OCI-LY3 (cell line): ENCODE data around the gene DCST1.

Experiments
- CTCF ChIP-seq: fragments of 200-600, 300-600 bp; sonication (generic); IDR thresholded peaks from 2 replicates; pipeline ENCODE4 v1.5.1; 2014; ENCODE audit warnings: antibody characterized with exemption, low read length, low read depth
- EZH2phosphoT487 ChIP-seq: fragments of 200-600 bp; shearing (Covaris generic); IDR thresholded peaks from 2 replicates; pipeline ENCODE4 v1.6.1; 2018; ENCODE audit warnings: antibody characterized with exemption, mixed run types, low read depth

GRCh38 chr1:155023627-155024026 is 10.0 kb upstream of the DCST1 start:
- TF ChIP-seq CTCF (no peak), EZH2phosphoT487 (no peak)
